Measurements from ENCODE around the gene CYSTM1. TPM values are rescaled to one million over a fixed set of nuclear protein-coding genes. Genes with fewer than 3 reads are reported as not detected.
A peak's percentile ranks its signal among the peaks of the same experiment; 100 is the strongest.

Gene CYSTM1
- total and polyA plus RNA-seq, 3 donors from 2014 or later, result 33.5 to 115 (median 43.6) TPM

DNA sequence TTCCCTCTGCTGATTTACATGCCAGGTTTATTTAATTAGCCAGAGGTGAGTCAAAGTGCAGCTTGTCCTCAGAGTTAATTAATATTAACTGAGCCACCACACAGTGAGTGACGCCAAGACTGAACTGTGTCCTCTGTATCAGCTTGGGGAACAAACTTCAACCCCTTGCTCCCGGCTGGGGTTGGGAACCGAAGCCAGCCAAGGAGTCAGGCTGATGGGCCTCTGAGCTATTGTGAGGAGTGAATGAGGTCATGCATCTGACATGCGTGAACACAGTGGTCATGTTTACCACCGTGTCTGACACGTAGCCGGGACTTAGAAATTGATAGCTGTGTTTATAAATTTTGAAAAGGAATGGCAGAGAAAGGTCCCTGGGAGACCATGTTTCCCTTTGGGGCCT, 32.1 kb upstream of the CYSTM1 start:
- intact Hi-C loops (cut with DNase I; ENCODE audit: low total_unique reads), result no loop called here
- 91 to 93% methylated on average over 7 of the region's 7 CpGs for WGBS, 2 donors
- no peak for DNase-seq
- TF ChIP-seq POLR2A (IDR thresholded peaks at IDR 0.05), result no peak
- TF ChIP-seq, protein P1, sequence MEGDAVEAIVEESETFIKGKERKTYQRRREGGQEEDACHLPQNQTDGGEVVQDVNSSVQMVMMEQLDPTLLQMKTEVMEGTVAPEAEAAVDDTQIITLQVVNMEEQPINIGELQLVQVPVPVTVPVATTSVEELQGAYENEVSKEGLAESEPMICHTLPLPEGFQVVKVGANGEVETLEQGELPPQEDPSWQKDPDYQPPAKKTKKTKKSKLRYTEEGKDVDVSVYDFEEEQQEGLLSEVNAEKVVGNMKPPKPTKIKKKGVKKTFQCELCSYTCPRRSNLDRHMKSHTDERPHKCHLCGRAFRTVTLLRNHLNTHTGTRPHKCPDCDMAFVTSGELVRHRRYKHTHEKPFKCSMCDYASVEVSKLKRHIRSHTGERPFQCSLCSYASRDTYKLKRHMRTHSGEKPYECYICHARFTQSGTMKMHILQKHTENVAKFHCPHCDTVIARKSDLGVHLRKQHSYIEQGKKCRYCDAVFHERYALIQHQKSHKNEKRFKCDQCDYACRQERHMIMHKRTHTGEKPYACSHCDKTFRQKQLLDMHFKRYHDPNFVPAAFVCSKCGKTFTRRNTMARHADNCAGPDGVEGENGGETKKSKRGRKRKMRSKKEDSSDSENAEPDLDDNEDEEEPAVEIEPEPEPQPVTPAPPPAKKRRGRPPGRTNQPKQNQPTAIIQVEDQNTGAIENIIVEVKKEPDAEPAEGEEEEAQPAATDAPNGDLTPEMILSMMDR (IDR thresholded peaks at IDR 0.05), result no peak
- H3K27ac ChIP-seq, result no peak overlapping the region
- no peaks in the 10 kb centered on the region for H3K9me3 ChIP-seq
- no peaks in the 10 kb centered on the region for H3K27me3 ChIP-seq
- H3K4me1 ChIP-seq, result peaks cover 13% of the 10 kb centered on the region
- no peak overlapping the region for H3K4me3 ChIP-seq
- no peaks in the 10 kb centered on the region for H3K36me3 ChIP-seq (ENCODE audit: low read depth, missing control alignments)

DNA sequence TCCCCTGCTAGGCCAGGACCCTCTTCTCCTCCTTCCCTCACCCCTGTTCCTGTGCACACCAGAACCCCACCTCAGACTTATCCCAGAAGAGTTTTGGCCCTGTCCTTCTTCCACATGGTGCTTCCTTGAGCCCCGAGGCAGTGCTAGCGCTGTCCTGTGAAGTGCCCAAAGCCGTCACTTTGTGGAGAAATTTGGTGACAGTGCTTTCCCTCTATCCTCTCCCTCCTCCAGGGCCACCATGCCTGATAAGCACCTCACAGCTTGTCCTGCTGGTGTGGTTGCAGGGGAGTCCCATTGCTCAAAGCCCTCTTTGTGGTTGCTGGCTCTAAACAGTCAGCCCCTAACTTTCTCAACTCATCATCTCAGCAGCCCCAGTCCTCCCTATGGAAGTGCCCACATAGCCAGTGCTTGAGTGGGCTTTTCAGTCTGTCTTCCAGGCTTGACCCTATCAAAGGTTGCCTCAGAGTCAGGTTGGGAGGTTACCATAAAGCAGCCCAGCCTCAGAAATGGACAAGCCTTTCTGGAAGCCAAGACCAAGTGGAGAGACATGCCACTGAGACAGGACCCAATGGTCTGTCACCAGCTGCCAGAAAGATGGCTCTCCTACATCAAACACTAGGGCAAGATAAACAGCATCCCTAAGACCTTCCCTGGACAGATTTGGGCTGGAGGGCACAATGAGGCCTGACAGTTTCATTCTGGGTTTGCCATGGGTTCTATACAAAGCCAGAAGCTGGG, 31.3 kb upstream of the CYSTM1 start:
- no peak overlapping the region for H3K27ac ChIP-seq
- no peak overlapping the region for H3K4me3 ChIP-seq
- H3K36me3 ChIP-seq (ENCODE audit: low read depth, missing control alignments), result no peaks in the 10 kb centered on the region
- TF ChIP-seq POLR2A (IDR thresholded peaks at IDR 0.05), result no peak
- TF ChIP-seq, protein P1 (IDR thresholded peaks at IDR 0.05), result no peak
- intact Hi-C loops (cut with DNase I; ENCODE audit: low total_unique reads), result no loop called here
- no peak for DNase-seq
- H3K4me1 ChIP-seq, result peaks cover 13% of the 10 kb centered on the region
- 95 to 100% methylated on average over 3 of the region's 3 CpGs for WGBS, 2 donors
- no peaks in the 10 kb centered on the region for H3K27me3 ChIP-seq
- H3K9me3 ChIP-seq, result no peaks in the 10 kb centered on the region

DNA sequence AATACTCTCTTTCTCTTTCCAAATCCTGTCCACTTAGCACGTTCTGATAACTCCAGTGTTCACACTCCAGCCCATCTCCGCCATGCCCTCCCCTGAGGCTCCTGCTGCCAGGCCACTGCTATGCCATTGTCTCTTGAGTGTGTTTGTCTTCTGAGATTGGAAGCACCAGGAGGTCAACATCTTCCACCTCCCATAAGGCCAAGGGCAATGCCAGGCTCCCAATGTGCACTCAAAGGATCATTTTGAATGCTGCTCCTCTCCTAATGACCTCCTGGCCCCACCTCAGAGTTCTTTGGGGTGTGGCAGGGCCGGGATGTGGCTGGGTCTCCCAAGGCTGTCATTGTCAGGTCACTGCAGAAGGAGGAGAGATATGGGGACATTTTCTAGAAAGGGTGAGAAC, 29.7 kb upstream of the CYSTM1 start:
- WGBS, 2 donors, result 60 to 70% methylated on average over 3 of the region's 3 CpGs
- Histone ChIP-seq H3K27ac (no peak overlapping the region), H3K36me3 (ENCODE audit: low read depth, missing control alignments) (no peaks in the 10 kb centered on the region), H3K27me3 (no peaks in the 10 kb centered on the region), H3K9me3 (no peaks in the 10 kb centered on the region), H3K4me1 (peaks cover 13% of the 10 kb centered on the region), H3K4me3 (no peak overlapping the region)
- DNase-seq, result no peak
- TF ChIP-seq, protein P1 (IDR thresholded peaks at IDR 0.05), result no peak
- TF ChIP-seq POLR2A (IDR thresholded peaks at IDR 0.05), result no peak
- intact Hi-C loops (cut with DNase I; ENCODE audit: low total_unique reads), result no loop called here

DNA sequence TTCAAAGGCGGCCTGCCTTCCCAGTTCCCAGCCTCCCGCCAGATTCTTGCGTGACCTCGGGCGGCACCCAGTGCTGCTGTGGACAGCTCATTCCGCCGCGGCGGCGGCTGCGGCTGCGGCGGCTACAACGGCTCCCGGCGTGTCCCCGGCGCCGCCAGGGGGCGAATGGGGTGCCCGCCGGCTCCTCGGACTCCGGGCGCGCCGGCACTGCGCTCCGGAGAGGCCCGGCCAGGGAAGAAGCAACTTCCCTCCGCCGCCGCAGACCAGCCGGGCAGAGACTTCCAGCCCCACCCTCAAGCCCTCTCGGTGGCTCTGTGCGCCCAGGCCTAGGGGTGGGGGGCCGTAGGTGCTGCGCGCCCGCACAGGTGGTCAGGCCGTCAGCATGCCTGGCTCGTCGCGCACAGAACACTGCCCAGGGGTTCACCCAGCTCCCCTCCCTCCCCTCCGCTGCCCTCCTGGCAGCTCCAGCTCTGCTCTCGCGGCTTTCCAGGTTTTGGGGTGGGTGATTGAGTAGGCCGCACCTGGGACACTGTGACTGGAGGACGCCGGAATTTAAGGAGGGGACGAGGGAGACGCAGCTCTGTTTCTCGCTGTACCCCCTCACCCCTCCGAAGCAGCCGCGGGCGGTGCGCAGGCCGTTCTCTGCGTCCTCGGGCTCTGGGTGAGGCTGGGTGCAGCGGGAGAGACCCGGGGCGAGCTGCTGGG, 29.0 kb upstream of the CYSTM1 start:
- intact Hi-C loops (cut with DNase I; ENCODE audit: low total_unique reads), result no loop called here
- H3K4me3 ChIP-seq, result peak overlapping the region; percentile 32 to 57
- TF ChIP-seq, protein P1 (IDR thresholded peaks at IDR 0.05), result peak; percentile 65 to 75 (median 74)
- TF ChIP-seq POLR2A (IDR thresholded peaks at IDR 0.05), result no peak
- H3K27me3 ChIP-seq, result no peaks in the 10 kb centered on the region
- H3K9me3 ChIP-seq, result no peaks in the 10 kb centered on the region
- peaks cover 13% of the 10 kb centered on the region for H3K4me1 ChIP-seq
- H3K27ac ChIP-seq, result peak overlapping the region in 1 of 2 donors; percentile 31
- H3K36me3 ChIP-seq (ENCODE audit: low read depth, missing control alignments), result no peaks in the 10 kb centered on the region
- peak; percentile 75 for DNase-seq
- 13 to 21% methylated on average over 18 to 45 of the region's 64 CpGs for WGBS, 2 donors
